Smooth muscle cell of the brain vasculature (primary cell): ENCODE results near the gene CLDN6.

ENCODE experiments used
- DNase-seq: peaks from one replicate; pipeline ENCODE4 v3.0.0-alpha.2; 2012; ENCODE audit warnings: low read depth, low spot score

CLDN6 gene

GRCh38 chr16:2971985-2972784, 45.8 kb downstream of the CLDN6 start:
- no peak for DNase-seq

DNA sequence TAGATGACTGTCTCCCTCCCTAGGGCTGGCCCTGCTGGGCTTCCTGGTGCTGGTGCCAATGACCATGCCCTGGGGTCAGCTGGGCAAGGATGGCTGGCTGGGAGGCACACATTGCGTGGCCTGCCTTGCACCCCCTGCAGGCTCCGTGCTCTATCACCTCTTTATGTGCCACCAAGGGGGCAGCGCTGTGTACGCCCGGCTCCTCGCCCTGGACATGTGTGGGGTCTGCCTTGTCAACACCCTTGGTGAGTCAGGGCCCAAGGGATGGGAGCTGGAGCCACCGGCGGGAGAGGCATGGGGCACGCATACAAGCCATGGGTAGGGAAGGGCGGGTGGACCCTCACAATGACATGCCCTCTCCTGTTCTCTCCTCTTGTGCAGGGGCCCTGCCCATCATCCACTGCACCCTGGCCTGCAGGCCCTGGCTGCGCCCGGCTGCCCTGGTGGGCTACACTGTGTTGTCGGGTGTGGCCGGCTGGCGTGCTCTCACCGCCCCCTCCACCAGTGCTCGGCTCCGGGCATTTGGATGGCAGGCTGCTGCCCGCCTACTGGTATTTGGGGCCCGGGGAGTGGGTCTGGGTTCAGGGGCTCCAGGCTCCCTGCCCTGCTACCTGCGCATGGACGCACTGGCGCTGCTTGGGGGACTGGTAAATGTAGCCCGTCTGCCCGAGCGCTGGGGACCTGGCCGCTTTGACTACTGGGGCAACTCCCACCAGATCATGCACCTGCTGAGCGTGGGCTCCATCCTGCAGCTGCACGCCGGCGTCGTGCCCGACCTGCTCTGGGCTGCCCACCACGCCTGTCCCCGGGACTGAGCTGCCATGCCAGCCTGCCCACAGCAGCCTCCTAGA, 46.6 kb downstream of the CLDN6 start:
- DNase-seq: no peak

DNA sequence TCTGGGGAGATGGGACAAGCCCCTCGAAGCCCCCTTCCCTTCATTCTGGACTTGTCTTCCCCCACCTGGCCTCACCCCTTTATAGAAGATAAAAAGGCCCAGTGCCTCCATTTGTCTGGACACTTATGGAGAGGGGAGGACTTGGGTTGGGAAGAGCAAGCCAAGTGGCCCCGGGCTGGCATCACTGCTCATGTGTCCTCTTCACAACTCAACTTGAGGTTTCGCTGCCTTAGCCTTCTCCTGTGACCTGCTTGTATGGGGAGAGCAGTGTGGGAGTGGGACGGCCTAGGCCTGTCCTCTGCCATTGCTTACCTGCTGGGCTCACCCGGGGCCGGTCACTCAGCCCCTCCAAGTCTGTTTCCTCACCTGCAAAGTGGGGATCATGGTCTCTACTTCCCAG, 47.4 kb downstream of the CLDN6 start:
- DNase-seq: no peak

GRCh38 chr16:2969545-2970521, 48.1 kb downstream of the CLDN6 start:
- no peak for DNase-seq

DNA sequence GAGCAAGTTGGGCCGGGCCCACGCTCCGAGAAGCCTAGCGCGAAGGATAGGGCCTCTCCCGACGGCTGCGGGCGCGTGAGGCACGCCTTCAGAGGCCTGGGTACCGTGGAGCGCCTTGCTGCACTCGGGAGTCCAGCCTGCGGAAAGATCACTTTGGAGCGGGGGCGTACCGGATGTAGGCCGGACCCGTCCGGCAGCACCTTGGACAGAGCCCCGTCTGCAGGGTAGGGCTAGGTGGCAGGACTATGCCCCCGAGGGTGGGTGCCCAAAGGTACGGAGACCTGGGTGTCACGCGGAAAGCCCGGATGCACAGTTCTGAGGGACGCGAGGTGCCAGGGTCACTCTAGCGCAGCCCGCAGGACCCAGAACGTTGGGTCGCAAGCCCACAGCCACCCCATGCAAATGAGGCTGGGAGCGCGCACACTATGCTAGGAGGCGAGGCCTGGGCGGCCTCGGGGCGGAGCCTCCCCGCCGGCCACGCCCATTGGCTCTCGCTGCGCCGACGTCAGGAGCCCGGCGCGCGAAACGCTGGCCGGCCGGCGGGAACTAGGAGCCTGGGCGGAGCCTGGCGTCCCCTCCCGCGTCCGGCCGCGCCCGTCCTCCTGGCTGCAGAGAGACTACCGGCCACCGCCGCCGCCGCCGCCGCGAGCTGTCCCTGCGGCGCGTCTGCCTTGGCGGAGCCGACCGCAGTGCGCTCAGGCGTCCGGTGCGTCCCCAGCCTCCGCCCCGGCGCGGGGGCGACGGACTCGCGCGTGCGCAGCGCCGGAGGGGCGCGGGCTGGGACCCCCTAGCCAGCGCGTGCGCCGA, 49.0 kb downstream of the CLDN6 start, which contains the start of gene PAQR4:
Gene PAQR4 (plus strand): TSS at position 611 of the 807 bp plus-strand sequence. CDS start 327 bp downstream, outside the sequence.
- peak; percentile 40 for DNase-seq

DNA sequence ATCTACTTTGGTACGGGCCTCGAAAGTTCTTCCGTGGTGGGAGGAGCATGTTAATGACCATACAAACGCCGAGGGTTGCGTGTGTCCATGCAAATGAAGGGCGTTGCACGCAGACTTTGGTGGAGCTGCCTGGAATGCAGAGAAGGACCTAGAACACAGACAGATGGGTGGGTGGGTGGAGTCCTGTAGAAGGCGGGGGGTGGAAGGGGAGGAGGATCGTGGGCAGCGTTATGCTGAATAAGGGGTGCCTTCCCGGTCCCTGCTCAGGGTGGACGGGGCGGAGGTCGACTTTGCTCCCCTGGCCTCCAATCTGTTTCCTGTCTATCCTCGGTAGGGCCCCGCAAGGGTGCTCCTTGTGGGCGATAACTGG, 49.6 kb downstream of the CLDN6 start:
- DNase-seq: no peak

GRCh38 chr16:2967721-2968161, 50.2 kb downstream of the CLDN6 start:
- no peak for DNase-seq

DNA sequence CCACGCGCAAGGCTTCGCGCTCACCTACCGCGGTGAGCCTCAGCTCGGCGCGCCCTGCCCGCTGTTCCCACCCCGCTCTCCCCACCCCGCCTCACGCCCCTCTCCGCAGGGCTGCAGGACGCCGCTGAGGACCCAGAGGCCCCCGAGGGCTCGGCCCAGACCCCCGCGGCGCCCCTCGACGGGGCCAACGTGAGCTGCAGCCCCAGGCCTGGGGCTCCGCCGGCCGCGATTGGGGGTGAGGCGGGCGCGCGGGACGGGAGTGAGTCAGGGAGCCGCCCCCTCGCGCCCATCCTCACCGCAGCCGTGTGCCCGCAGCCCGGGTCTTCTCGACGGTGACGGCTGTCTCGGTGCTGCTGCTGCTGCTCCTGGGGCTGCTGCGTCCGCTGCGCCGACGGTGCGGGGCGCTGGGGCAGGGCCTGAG, 50.8 kb downstream of the CLDN6 start:
- no peak for DNase-seq

GRCh38 chr16:2966808-2967191, 51.2 kb downstream of the CLDN6 start:
- DNase-seq: no peak

DNA sequence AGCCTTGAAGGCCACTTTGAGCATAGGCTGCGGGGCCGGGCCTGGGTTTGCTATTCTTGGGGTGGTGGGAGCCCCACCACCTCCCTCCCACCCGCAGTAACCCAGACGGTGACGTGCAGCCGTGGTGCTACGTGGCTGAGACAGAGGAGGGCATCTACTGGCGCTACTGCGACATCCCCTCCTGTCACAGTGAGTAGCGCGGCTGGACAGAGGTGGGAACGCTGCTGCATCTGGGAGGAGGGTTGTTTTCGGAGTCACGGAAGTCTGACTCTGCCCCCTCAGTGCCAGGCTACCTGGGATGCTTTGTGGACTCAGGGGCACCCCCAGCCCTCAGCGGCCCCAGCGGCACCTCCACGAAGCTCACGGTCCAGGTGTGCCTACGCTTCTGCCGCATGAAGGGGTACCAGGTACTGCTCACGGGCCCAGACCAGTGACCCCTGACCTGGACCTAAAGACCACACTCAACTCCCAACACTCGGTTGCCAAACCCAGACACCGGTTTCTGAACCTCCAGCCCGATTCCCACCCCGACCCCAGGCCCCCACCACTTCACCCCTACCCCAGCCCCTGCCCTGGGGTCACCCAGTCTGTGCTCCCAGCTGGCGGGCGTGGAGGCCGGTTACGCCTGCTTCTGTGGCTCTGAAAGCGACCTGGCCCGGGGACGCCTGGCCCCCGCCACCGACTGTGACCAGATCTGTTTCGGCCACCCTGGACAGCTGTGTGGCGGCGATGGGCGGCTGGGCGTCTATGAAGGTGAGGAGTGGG, 51.8 kb downstream of the CLDN6 start:
- DNase-seq: no peak
